GM21723 (cell line): ENCODE measurements around the gene TBXA2R.

ENCODE experiments used
- ATAC-seq: cut with Tn5 transposase; IDR thresholded peaks from one replicate; pipeline ENCODE4 v1.9.1; 2021; ENCODE audit warnings: mild to moderate bottlenecking, moderate library complexity; ENCODE audit not compliant: unreplicated experiment

TBXA2R gene

DNA sequence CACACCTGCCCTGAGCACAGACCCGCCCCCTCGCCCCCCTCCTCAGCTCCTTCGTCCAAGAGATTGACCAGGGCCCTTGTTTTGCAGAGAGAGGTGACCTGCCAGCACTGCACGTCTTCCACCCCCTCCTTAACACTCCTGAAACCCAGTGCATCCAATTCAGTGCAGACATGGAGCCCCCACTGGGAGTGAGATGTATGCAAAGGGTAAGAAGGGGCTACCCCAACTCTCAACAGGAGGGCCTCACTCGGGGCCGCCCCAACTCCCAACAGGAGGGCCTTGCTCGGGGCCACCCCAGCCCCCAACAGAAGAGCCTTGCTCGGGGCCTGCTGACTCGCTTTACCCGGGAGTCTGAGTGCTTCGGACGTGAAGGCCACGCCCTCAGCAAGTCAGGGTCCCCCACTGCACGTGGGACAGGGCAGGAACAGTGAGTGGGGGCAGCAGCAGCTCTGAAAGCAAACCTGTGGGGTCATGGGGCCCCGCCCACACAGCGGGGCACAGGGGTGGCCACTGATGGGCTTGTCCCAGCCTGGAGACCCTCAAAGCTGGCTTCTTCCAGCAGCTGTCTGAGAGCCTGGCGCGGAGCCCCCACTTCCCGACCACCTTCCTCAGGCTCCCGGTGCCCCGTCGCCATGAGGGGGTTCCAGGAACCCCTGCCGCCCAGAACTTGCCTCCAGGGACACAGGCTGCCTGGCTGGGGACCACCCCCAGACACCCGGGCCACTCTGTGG, 14.3 kb upstream of the TBXA2R start:
- no peak for ATAC-seq

DNA sequence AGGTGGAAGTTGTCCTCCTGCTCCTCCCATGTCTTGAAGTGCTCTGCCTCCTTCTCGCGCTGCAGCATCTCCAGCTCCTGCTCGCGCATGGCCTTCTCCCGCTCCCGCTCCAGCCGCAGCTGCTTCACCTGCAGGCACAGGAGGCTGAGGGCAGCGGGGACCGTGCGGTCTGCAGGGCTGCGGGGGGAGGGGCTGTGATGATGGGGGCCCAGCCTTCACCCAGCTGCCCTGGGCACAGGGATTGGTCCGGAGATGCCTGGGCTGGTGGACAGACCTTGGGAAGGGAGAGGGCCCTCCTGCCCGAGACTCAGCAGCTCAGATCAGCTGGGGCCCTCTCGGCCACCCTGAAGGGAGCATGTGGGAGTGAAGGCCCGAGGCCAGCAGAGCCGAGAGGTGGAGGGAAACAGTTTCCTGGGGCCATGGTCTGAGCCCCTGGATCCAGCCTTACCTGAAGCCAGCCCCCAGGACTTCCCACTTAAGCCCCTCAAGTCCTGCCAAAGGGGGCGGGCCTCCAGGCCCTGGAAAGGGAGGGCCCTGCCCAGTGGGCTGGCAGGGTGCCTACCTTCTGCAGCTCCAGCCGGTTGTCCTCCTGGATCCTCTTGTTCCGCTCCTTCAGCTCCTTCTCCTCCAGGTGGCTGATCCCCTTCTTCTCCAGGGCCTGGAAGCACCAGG, 13.6 kb upstream of the TBXA2R start:
- ATAC-seq = no peak

DNA sequence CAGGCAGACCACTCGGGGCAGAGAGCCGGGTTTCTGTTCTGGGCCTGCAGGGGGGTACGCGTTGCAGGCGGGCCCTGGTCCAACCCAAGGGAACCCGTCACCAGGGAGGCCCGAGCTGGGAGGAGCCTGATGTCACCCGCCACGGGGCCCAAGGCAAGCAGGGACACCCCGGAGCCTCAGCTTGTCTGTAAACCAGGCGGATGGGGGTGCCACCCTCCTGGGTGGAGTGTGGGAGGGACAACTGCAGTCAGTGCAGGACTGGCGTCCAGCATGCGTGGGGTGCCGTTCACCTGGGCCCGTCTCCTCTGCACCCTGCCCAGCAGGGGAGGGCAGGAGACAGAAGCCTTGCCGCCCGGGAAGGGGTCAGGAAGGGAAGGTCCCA, 12.9 kb upstream of the TBXA2R start:
- ATAC-seq = no peak

DNA sequence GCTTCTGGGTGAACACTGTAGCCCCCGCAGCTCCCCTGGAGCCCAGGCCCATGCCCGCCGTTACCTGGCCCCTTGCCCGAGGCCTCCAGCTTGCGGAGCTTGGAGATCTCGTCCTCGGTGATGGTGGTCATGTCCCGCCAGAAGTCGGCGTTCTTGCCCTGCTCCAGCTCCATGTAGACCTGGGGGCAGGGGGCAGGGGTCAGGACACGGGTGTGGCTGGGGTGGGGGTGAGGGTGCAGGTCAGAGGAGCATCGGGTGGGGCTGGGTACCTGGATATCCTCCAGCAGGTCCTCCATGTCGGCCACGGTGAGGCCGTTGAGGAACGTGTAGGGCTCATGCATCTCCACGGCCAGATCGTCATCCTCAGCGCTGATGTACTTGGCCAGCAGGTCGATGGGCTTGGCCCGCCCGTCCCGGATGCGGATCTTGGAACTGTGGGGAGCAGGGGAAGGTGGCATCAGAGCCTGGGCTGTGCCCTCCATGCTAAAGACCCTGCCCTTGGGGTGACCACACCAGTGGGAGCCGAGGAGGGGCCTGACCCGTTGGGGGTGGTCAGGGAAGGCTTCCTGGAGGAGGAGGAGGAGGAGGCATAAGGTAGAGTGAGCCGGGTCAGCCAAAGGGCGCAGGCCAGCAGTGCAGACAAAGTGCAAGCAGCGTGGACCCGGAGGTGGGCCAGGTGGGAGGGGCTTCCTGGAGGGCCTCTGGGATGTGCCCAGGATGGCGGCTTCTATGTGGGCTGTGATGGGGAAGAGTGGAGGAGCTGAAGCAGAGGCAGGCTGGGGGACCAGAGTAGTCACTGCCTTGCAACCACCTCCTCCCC, 12.3 kb upstream of the TBXA2R start:
- ATAC-seq = no peak

DNA sequence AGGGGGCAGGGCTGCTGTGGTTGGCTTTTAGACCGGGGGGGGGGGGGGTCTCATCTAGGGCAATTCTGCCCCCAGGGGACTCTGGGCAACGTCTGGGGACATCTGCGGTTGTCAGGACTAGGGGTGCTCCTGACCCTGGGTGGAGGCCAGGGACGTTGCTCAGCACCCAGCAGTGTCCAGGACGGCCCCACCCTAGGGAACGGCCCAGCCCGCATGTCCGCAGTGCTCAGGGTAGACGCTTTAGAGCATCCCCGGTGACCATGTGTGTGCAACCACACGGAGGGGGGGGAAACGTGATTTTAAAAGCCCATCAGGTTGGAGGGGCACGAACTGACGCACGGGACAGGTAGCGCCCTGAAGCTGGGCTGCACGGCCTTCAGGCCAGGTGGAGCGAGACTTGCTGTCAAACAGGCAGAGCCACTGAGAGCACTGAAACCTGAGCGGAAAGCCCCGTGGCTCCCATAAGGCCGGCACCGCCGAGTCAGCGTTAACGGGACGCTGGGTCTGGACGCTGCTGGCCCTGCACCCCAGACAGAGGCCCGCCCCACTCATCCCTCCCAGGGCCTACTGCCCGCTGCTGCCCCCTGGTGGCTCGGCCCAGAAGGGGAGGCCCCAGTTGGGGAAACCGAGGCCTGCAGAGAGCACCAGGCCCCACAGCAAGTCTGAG, 11.6 kb upstream of the TBXA2R start:
- no peak for ATAC-seq

DNA sequence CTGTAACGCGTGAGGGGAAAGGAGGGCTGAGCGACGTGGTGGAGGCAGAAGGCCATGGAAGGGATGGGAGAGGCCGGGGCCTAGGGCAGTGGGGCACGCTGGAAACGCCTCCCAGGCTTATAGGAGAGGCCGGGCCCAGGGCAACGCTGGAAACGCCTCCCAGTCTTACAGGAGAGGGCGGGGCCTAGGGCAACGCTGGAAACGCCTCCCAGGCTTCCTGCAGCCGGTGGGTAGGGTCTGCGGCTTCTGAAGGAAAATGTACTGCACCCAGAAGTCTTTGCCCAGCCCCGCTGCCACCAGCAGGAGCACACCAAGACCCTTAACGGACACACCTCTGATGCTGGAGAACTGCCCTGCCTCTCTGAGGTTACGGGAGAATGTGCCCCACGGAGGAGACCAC, 10.8 kb upstream of the TBXA2R start:
- ATAC-seq = no peak

DNA sequence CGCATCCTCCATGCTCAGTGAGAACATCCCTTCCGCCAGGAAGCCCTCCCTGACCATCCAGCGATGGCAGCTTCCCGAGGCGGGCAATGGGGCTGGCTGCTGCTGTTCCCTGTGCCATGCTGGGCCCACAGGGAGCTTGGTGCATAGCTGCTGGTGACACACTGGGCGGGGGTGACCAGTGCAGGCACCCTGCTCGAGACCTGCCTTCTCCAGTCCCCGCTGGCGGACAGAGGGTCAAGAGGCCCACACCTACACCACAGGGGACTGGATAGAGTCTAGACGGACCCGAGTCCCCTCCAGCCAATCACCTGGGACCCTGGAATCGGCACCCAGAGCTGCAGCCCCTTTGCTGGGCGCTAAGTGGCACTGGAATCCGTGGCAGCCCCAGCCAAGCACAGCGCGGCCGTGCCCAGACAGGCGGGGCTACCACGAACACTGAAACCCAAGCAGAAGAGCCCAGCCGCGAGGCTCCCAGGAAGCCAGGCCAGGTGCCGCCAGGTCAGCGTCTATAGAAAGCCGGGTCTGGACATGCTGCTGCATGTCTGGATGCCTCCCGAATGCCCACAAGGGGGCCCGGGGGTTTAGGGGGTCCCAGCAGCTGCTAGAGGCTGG, 9.0 kb upstream of the TBXA2R start:
- no peak for ATAC-seq

DNA sequence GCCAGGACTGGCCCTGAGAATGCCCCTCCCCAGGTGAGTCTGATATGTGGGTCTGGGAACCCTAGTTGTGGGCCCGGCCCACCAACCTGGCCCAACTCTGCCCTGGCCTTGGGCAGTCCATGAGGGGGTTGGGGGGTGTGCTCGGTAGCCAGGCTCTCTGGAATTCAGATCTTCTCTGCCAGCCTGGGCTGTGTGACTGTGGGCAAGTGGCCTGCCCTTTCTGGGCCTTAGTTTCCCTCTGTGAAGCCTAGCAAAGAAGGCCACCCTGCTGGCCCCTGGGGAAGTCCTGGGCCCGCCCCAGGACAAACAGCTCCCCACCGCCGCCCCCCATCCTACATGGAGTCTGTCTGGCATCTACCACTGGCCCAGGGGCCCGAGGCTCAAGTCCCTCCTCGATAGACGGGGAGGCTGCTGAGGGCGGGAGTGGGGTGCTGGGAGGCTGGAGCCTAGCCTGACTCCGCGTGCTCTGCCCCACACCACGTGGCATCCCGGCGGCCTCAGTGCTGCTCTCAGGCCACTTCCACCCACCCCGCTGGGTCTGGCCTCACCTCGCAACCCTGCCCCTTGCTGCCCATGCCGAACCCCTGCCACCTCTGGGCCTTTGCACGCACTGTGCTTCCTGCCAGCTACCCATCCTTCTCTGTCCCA, 8.3 kb upstream of the TBXA2R start:
- ATAC-seq = no peak

DNA sequence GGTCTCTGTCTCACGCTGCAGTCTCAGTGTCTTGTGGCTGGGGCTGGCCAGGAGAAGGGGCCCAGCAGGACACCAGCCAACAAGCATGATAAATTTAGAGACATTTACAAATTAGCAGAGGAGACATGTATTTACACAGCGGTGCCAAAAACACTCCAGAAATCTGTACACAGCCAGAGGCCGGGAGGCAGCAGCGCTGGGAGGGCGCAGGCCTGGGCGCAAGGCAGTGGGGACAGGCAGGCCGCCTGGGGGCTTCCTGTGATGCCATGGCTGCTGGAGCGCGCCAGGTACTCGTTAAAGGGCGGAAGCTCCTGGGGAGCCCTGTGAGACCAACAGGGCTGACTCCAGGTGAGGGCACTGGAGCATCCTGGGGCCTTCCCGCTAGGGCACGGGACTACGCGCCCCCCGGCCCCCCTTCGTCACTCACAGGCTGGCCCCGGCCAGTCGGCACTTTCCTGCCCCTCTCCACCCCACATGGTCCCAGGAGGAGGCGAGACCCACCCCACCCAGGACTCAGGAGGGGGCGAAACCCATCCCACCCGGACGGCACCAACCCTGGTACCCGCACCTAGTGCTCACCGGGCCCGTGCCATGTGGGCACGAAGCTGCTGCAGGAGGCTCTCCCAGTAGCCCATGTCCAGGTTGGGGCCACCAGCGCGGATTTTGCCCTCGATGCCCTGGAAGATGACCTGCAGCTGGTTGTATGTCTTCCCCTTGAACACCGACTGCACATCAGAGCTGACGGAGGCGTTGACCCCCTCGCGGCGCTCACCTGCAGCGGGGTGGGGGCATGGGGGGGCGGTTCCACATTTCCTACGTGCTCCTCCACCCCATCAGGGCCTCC, 7.4 kb upstream of the TBXA2R start:
- no peak for ATAC-seq

DNA sequence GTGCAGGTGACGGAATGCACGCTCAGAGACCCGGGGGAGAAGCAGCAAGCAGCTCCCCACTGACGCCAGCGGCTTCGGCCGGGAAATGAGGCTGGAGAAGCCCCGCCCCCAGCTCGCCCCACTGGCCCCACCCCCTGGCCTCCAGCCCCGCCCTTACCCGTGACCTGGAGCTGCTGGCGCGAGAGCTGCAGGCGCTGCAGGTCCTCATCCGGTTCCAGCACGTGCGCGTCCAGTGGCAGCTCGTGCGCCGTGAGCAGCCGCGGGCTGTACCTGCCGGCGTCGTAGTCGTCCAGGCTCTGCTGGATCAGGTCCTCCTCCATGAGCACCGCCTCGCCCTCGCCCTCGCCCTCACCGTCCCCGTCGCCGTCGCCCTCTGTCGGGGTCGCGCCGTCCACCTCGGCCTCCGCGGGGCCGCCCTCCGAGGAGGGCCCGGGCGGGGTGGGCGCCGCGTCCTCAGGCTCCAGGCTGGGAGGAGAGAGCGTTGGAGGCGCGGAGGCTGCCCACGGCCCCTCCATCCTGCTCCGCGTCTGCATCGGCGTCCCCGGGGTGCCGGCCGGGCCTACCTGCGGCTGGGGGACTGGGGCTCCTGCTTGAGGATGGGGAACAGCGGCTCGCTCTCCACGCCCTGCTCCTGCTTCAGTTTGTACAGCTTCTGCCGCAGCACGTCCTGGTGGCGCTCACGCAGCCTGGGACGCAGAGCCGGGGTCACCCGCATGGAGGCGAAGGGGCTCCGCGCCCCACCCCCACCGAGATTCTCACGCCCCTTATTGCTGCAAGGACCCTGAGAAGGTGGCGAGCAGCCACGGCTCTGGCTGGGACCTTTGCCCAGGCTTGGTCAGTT, 6.4 kb upstream of the TBXA2R start:
- no peak for ATAC-seq

DNA sequence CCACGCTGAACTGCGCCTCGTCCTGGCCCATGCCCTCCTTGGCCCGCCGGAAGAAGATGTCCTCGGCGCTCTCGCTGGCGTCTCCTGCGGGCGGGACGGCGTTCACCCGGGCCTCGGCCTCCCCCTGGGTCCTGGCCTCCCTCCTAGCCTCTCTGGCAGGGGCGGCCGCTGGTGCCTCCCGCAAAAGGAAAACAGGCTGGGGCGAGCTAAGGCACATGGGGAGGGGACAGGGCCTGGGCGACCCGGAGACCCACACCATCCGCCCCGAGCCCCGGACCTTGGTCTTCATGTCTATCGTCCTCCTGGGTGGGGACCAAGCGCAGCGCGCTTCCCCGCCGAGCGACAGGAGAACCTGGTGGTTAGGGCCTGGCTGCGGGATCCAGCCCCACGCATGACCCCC, 5.7 kb upstream of the TBXA2R start:
- no peak for ATAC-seq

DNA sequence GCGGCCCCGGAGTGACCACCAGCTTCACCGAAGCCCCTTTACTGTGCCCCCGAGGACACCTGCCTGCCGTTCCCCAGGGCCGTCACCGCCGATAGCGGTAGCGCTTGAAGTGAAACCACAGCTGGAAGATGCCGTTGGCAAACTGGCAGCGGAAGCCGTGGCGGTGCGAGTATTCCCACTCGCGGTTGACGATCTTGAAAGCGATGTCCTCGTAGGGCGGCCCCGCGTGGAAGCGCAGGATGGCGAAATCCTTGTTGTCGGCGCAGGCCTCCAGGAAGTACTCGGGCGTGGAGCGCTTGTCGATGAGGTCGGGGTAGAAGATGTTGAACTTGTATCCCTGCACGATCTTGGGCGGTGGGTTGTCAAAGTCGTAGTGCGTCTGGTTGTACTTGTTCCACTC, 5.2 kb upstream of the TBXA2R start:
- ATAC-seq = no peak

DNA sequence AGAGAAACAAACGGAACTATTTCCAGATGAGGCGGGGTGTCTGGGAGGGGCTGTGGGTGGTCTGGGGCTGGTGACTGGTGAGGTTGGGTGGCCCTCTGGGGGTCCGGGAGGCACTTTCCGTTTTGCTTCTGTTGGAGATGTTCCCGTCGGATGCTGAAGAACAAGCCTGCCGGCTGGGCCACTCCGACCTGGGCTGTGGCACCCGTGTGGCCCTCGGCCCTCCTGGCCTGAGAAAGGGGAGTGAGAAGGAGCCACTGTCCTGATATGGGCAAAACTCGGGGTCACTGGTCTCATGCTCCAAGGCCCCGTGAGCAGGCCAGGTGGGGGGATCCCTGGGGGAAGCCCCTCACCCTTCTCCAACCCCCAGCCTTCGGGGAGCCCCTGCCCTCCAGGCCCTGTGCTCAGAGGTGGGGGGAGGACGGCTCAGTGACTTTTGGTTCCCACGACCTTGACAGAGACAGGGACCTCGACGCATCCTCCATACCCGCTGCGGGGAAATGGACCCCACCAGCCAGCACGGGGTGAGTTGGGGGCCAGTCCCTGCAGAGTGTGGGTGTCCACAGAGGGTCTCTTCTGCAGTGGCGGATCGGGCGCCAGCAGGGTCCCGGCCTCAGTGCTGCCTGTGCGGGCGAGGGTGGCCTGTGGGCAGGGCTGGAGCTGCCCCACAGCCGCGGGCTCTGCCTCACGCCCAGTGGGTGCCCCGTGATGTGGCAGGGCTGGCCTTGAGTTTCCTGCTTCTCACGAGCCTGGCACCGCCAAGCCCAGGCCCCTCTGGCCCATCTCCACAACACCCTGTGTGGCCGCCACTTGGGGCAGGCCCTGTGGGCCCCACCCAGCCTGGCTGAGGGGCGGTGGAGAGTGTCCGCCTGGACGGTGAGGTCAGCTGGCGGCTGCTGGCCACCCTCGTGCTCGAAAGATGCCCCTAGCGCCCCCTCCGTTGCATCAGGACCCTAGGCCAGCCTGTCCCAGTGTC, 4.4 kb upstream of the TBXA2R start:
- no peak for ATAC-seq

DNA sequence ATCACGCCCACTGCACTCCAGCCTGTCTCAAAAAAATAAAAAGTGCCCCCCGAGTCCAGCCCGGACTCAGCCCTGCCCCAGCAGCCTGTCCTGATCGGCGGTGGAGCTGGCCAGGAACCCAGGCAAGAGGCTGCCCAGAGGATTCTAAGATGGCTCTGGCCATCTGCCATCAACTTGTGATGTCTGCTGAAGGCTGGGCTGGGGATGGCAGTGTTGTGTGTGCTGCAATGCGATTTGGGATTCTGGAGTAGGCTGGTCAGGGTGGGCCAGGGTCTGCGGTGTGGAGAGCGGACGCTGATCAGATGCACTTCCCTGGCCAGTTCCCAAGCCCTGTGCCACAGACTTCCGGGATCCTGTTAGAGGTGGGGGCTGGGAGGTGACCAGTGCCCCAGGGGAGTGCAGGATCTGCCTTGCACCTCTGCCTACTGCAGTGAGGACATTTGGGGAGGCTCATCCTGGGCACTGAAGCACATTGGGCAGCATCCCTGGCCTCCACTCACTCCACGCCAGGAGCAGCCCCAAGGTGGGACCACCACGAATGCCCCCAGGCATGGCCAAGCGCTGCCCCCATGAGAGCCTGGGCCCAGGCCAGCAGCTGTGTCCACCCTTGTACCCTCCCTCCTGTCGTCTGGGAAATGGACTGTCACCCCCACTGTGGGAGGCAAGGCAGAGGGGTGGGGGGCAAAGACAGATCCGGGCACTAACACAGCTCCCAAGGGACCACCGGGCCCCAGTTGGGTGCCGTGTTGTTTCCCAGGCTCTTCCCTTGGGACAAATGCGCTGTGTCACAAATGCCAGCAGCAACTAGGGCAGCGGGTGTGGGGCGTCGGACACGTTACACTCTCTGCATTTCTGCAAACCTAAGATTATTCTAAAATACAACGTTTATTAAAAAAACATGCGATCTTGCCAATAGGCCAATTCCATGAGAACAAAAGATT, 3.4 kb upstream of the TBXA2R start:
- ATAC-seq = no peak

DNA sequence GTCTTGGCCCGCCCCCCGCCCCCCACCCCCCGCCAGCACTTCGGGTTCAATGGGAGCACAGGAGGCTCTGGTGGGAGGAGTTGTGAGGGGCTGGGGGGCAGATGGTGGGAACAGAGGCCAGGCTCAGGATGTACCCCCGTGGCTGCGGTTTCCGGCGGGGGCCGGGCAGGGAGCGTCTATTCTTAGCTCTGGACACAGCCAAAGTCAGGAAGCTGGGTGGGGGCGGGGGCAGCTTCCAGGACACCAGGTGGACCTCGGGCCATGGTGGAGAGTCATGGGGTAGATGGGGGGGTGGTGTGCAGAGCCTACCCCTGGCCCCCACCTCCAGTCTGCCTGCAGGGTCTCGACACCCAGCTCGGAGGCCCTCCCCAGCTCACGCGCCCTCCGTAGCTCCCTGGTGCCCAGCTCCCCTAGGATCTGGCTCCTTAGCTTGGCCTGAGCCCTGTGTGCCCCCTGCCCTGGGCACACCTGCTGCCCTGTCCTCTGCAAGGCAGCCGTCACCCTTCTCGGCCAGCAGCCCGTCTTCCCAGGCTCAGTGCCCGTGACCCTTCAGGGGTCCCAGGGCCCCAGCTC, 2.2 kb upstream of the TBXA2R start:
- no peak for ATAC-seq

DNA sequence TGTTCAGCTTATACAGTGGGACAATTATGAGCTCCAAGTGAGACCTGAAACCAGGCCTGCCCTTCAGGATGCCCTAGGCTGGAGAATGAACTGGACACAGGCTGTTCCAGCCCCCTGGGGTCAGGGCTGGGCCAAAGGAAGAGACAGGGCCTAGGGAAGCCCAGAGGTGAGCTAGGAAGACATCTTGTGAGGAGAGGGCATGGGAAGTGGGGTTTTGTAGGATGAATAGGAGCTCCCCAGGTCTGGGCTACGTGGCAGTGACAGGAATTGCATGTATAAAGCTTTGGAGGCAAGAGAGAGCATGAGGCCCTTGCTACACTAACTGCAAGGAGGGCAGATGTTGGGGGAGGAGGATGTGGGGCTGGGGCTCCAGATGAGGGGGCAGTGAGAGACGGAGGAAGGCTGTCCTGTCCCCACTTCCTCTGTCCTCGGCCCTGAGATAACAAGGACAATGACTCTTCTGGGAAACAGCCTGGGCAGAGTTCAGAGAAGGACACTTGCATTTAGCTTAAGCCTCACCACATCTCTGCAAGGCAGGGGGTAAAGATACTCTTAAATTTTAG, 1.5 kb upstream of the TBXA2R start:
- no peak for ATAC-seq
